LNCAP (cell line): ENCODE data around the gene SCLT1.

Source experiments
- TF ChIP-seq, protein P1 (sequence below): fragments of 450-650 bp; IDR thresholded peaks from 2 replicates; pipeline ENCODE4 v1.5.1; 2017; ENCODE audit warnings: mild to moderate bottlenecking

Gene SCLT1

DNA sequence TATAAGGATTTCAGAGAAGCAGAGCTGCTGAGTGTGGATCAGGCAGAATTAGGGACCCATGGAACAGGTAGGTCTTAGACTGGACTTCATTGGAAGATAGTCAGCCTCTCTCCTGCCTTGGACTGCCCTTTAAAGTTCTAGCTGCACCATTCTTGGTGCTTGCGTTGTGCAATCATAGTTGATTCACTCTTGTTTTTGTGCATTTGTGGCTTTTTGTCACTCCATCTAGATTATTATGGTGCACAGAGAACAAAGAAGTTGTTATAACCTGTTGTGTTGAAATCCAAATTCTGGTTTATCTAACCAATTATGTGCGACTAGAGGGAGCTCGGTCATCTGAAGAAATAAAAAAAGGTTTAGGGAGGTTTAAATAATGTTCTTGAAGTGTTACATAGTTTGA lies 224.6 kb downstream of the SCLT1 start:
- TF ChIP-seq, protein P1, sequence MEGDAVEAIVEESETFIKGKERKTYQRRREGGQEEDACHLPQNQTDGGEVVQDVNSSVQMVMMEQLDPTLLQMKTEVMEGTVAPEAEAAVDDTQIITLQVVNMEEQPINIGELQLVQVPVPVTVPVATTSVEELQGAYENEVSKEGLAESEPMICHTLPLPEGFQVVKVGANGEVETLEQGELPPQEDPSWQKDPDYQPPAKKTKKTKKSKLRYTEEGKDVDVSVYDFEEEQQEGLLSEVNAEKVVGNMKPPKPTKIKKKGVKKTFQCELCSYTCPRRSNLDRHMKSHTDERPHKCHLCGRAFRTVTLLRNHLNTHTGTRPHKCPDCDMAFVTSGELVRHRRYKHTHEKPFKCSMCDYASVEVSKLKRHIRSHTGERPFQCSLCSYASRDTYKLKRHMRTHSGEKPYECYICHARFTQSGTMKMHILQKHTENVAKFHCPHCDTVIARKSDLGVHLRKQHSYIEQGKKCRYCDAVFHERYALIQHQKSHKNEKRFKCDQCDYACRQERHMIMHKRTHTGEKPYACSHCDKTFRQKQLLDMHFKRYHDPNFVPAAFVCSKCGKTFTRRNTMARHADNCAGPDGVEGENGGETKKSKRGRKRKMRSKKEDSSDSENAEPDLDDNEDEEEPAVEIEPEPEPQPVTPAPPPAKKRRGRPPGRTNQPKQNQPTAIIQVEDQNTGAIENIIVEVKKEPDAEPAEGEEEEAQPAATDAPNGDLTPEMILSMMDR, result no peak

- TF ChIP-seq, protein P1, result no peak
Observed at GRCh38 chr4:128866691-128867090, 226.6 kb downstream of the SCLT1 start.

DNA sequence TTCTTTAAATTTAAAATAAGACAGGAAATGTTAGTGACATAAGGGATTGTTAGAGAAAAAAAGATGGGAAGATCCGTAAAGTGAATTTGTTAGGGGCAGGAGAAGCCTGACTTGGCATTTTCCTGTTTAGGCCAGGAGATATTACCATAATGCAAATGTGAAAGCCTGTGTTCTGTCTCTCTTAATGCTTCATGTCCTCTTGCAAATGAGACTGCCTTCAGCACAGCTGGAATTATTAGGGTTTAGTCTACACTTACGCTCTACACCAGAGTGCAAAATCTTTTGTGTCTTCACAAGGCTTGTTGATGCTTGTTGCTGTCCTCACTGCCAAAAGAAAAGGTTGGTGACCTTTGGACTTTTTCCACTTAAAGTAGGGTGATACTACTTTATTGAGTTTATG lies 227.1 kb downstream of the SCLT1 start:
- TF ChIP-seq, protein P1, result no peak

DNA sequence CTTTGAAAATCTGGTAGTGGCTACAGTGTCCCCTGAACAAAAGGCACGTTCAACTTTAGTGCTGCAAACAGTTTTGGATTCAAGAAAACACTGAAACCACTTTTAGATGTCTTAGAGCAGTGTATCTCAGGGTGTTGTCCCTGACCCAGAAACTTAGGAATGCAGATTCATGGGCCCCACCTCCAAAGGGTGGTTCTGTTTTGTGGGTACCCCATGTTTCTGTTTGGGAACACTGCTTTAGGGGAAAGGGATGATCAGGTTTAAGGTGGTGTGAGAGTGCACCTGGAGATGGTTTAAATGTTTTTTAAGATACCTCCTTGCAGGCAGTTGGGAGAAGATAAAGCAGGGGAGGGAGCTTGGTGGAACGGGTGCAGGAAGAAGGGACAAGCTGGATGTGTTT lies 228.2 kb downstream of the SCLT1 start:
- TF ChIP-seq, protein P1, result no peak

DNA sequence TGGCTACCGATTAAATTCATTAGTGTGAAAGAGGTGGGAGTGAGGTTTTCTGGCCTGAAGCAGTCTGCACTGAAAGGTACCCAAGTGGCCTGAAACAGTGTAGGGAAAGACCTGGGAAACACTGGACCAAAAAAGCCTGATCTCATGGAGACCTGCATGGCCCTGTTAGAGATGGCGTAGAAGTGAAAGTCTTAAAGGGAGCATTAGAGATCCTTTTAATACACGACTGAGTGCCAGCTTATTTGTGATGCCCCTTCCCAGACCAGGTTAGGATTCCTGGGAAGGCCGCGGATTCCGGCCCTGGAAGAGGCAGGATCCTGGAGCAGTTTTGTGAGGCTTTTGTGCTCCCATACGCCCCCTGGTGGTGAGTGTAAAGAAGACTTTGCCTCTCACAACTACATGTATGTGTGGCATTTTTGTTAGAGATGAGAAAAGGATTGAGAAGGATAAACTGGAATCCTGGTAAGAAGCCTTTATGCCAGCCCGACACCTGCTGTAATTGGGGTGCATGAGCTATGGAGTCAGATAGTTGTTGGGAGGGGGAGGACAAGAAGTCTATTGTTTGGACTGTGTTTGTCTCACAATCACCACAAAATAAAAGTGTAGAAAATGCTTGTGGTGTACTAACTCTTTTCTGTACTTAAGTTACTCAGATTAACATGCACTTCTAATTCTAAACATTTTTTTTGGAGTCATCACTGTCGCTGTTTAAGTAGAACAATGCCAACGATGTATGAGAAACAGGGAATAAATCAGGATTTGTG lies 229.8 kb downstream of the SCLT1 start:
- TF ChIP-seq, protein P1, result peak; percentile 67

DNA sequence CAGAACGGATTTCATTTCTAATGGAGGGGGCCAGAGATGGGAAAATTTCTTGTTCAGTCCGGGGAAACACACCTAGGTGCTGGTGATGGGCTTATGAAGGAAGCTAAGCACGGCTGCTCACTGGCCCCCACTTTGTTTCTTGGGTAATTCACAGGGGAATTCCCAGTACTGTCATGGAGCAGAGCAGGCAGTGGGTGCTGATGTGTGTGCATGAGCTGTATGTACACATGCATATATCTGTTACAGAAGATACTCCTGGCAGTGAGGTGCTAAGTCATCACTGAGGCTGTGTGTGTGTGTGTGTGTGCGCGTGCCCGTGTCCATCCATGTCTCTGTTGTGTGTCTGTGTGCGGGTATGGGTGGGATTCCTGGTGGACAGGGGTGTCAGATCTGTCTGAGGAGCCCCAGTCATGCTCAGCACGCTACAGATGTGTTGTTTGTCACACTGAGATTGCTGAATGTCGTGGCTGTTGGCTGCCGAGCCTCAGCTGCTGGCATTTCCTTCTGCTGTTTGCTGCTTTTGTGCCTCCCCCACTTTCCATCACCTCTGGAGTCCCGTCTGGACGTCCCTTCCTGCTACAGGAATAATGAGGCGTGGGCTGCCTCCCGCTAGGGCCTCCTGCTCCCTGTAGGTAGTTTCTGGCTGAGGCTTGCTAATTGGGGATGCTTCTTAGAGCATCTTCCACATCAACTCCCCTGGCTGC lies 230.6 kb downstream of the SCLT1 start:
- TF ChIP-seq, protein P1, result no peak

DNA sequence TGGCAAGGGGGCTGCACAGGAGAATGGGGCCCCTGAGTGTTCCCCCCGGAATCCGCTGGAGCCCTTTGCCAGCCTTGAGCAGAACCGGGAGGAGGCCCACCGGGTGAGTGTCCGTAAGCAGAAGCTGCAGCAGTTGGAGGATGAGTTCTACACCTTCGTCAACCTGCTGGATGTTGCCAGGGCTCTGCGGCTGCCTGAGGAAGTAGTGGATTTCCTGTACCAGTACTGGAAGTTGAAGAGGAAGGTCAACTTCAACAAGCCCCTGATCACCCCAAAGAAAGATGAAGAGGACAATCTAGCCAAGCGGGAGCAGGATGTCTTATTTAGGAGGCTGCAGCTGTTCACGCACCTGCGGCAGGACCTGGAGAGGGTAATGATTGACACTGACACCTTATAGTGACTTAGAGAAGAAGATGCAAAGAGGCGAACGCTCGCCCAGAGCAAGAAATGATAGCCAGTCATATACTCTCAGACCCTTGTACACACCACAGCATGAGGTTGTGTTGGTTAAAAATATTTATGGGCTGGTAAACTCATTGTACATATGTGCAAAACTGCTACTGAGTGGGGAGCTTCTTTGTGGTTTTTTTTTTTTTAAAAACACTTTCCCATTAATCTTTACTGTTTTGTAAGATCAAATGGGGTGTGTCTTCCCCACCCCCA lies 231.4 kb downstream of the SCLT1 start:
- TF ChIP-seq, protein P1, result no peak
